Fibroblast of the aortic adventitia (primary cell): ENCODE results near the gene MMP14. TPM values are rescaled to one million over a fixed set of nuclear protein-coding genes. Genes with fewer than 3 reads are reported as not detected.
"Not testable (repeated sequence)": the region's sequence is repeated elsewhere in the genome, so short reads cannot be mapped to it uniquely, and the experiment has no call there.

ENCODE experiments used
- DNase-seq: peaks from one replicate; pipeline ENCODE4 v3.0.0-alpha.2; 2010; ENCODE audit warnings: low read depth
- H3K4me3 ChIP-seq: 2 replicates; pipeline ENCODE4 v1.5.1; 2011; ENCODE audit warnings: low read depth, mild to moderate bottlenecking, control low read depth, low read length, moderate library complexity
- total RNA-seq: library from RNA; depleted of rRNA; stranded (reverse); fragments of >200 nt; gene quantifications from 2 replicates; pipeline ENCODE4 v1.2.3, GENCODE V29; 2012; ENCODE audit warnings: low replicate concordance
- TF ChIP-seq, protein P1 (sequence below): IDR thresholded peaks from 2 replicates; pipeline ENCODE4 v1.5.1; 2011; ENCODE audit warnings: mild to moderate bottlenecking, low read length, control low read depth, inconsistent platforms; ENCODE audit not compliant: insufficient read depth

MMP14 gene
- total RNA-seq, 1 donor, result 311 TPM

DNA sequence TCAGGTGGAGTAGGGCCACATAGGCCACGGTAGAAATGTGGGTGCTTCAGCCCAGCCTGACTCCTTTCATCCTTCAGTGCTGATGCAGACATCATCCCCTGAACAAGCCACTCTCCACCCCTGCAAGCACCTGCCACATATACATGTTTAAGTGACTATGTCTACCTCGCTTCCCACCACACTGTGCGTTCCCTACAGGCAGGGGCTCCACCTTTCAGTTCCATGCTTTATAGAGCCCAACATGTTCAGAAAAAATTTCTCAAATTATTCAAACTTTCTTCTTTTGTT is 32.8 kb upstream of the MMP14 start:
- TF ChIP-seq, protein P1, sequence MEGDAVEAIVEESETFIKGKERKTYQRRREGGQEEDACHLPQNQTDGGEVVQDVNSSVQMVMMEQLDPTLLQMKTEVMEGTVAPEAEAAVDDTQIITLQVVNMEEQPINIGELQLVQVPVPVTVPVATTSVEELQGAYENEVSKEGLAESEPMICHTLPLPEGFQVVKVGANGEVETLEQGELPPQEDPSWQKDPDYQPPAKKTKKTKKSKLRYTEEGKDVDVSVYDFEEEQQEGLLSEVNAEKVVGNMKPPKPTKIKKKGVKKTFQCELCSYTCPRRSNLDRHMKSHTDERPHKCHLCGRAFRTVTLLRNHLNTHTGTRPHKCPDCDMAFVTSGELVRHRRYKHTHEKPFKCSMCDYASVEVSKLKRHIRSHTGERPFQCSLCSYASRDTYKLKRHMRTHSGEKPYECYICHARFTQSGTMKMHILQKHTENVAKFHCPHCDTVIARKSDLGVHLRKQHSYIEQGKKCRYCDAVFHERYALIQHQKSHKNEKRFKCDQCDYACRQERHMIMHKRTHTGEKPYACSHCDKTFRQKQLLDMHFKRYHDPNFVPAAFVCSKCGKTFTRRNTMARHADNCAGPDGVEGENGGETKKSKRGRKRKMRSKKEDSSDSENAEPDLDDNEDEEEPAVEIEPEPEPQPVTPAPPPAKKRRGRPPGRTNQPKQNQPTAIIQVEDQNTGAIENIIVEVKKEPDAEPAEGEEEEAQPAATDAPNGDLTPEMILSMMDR, result no peak
- no peak for DNase-seq
- no peak overlapping the region for H3K4me3 ChIP-seq

DNA sequence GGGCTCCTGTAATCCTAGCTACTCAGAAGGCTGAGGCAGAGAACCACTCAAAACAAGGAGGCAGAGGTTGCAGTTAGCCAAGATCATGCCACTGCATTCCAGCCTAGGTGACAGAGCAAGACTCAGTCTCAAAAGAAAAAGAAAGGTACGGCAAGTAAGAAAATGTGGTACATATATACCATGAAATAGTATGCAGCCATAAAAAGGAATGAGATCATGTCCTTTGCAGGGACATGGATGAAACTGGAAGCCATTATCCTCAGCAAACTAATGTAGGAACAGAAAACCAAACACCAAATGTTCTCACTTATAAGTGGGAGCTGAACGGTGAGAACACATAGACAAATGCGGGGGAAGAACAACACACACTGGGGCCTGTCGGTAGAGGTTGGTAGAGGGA is 31.1 kb upstream of the MMP14 start:
- DNase-seq, H3K4me3 ChIP-seq: not testable (repeated sequence)

DNA sequence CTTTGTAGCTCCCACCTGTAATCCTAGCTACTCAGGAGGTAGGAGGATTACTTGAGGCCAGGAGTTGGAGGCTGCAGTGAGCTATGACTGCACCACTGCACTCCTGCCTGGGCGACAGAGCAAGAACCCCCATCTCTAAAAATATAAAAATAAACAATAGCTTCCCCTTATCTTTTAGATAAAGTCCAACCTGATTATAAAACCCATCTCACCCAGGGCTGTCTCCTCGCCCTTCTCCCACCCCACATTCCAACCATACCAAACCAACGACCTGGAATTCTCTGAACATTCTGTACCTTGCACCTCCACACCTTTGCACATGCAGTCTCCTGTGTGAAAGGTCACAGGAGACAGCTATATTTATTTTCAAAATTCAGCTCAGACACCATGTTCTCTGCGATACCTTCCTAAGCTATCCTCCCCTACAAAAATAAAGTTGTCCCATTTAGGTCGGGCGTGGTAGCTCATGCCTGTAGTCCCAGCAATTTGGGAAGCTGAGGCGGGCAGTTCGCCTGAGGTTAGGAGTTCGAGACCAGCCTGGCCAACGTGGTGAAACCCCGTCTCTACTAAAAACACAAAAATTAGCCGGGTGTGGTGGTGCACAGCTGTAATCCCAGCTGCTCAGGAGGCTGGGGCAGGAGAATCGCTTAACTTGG is 28.8 kb upstream of the MMP14 start:
- H3K4me3 ChIP-seq, result no peak overlapping the region
- no peak for DNase-seq
- TF ChIP-seq, protein P1, result no peak

DNA sequence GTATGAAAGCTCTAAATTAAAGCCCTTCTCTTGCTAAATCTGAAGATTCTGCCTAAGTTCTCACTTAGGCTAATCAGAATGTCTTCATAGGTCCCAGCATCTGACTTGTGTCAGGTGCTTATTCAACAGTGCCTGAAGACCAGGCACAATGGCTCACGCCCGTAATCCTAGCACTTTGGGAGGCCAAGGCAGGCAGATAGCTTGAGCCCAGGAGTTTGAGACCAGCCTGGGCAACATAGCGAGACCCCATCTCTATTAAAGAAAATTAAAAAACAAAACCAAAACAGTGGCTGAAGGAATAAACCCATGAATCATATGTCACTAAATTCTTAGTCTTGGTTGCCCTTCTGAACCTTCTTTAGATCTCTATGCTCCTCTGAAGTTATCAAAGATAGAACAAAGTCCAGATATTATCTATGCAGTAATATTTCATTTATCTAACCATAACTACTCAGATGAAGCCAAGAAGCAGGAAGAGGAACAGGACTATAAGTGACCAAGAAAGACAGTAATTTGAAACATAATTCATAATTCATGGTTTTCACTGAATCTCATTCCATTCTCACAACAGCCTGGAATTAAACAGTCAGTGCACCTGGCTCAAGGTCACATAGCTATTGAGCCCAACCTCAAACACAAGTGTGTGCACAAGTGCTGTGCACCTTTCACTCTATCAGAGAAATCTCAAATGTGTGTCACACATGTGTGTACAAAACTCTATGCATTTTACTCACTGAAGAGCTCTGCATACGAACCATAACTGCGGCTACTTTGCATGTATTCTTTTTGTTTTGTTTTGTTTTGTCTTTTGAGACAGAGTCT is 27.8 kb upstream of the MMP14 start:
- no peak overlapping the region for H3K4me3 ChIP-seq
- DNase-seq, result no peak
- TF ChIP-seq, protein P1, result no peak

DNA sequence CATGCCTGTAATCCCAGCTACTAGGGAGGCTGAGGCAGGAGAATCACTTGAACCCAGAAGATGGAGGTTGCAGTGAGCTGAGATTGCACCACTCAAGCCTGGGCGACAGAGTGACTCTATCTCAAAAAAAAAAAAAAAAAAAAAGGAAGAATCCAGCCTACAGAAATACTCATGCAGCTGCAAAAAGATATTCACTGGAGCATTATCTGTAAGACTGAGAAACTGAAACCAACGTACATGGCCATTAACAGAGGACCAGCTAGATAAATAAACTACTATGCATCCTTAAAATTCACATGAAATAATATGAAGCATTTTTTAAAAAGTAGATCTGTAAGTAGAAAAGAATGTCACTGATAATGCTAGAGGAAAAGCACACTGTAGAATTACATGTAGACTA is 24.7 kb upstream of the MMP14 start:
- TF ChIP-seq, protein P1, result no peak
- DNase-seq, result peak; percentile 37
- no peak overlapping the region for H3K4me3 ChIP-seq

DNA sequence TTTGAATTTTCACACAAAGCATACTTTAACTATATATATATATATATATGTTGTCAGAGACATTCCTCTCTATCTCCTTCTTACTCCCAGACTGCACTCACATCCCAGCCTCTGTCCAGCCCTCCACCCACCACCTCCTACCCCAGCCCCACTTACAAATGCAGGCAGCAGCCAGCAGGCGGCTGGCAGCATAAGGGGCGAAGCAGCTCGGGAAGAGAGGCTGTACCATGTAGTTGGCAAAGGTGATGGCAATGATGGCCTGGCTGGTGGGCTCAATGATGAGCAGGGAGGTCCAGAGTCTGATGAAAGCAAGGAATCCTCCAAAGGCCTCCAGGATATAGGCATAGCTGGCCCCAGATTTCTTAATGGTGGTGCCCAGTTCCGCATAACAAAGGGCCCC is 23.6 kb upstream of the MMP14 start:
- TF ChIP-seq, protein P1, result no peak
- DNase-seq, result no peak
- H3K4me3 ChIP-seq, result no peak overlapping the region

DNA sequence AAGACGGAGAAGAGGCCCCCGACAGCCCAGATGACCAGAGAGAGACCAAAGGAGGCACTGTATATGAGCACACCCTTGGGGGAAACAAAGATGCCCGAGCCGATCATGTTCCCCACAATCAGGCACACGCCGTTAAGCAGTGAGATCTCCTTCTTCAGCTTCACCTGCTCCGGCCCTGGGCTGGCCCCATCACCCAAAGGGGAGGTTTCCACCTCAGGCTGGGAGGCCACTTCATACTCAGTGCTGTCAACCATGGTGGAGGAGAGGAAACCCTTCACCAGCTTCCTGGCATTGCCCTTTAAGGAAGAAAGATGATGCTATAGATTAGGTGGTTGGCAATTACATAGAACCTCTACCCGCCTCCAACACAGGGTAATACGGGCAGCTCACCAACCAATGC is 23.2 kb upstream of the MMP14 start:
- TF ChIP-seq, protein P1, result no peak
- H3K4me3 ChIP-seq, result no peak overlapping the region
- no peak for DNase-seq
